ENCODE results near the gene LGALS16. TPM values are rescaled to one million over a fixed set of nuclear protein-coding genes. Genes with fewer than 3 reads are reported as not detected.

Gene LGALS16, protein sequence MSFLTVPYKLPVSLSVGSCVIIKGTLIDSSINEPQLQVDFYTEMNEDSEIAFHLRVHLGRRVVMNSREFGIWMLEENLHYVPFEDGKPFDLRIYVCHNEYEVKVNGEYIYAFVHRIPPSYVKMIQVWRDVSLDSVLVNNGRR
- not detected for total RNA-seq
- long read RNA-seq = 0 reads

DNA sequence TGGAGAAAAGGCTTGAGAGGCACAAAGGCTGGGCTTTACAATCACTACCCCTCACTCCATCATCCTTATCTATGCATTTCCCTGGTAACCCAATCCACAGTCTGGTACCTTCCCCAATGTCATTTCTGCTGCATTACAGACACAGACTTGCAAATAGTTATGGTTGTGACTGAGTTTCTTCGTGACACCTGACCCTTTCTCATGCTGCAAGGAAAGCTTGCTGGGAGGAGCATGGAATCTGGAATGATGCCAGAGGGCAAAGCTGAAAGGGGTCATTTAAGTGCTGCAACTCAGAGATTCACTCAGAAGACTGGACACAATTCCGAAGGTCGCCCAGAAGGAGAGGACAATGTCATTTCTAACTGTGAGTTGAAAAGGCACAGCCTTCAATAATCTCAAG lies at the start of gene LGALS16:
Gene LGALS16 (plus strand): TSS at position 301 of the 400 bp plus-strand sequence. CDS start 49 bp downstream, at position 350.
- DNase-seq = no peak
- Histone ChIP-seq H3K9me3 (replicated peaks) (no peaks in the 10 kb centered on the region), H3K27me3 (ENCODE audit: low read depth) (peaks cover 41% of the 10 kb centered on the region), H3K4me3 (no peak within 1 kb of the TSS), H3K4me1 (no peaks in the 10 kb centered on the region), H3K36me3 (no peaks in the 10 kb centered on the region), H3K27ac (replicated peaks) (no peak within 1 kb of the TSS)
- TF ChIP-seq, protein P1, sequence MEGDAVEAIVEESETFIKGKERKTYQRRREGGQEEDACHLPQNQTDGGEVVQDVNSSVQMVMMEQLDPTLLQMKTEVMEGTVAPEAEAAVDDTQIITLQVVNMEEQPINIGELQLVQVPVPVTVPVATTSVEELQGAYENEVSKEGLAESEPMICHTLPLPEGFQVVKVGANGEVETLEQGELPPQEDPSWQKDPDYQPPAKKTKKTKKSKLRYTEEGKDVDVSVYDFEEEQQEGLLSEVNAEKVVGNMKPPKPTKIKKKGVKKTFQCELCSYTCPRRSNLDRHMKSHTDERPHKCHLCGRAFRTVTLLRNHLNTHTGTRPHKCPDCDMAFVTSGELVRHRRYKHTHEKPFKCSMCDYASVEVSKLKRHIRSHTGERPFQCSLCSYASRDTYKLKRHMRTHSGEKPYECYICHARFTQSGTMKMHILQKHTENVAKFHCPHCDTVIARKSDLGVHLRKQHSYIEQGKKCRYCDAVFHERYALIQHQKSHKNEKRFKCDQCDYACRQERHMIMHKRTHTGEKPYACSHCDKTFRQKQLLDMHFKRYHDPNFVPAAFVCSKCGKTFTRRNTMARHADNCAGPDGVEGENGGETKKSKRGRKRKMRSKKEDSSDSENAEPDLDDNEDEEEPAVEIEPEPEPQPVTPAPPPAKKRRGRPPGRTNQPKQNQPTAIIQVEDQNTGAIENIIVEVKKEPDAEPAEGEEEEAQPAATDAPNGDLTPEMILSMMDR (IDR thresholded peaks at IDR 0.05; ENCODE audit: borderline replicate concordance) = no peak
- intact Hi-C loops (cut with micrococcal nuclease) = no loop called here

DNA sequence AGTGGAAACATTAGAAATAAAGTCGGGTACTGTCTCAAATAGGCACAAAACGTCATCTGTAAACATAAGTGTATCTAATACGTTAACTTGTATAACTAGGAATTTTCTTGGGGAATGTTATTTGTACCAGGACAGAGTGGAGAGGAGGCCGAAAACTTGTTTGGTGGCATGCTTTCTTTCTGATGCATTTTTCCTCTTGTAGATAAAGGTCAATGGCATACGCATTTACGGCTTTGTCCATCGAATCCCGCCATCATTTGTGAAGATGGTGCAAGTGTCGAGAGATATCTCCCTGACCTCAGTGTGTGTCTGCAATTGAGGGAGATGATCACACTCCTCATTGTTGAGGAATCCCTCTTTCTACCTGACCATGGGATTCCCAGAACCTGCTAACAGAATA lies 48.7 kb upstream of the LGALS16 start:
- intact Hi-C loops (cut with micrococcal nuclease) = no loop called here
- TF ChIP-seq, protein P1 (IDR thresholded peaks at IDR 0.05; ENCODE audit: borderline replicate concordance) = no peak

DNA sequence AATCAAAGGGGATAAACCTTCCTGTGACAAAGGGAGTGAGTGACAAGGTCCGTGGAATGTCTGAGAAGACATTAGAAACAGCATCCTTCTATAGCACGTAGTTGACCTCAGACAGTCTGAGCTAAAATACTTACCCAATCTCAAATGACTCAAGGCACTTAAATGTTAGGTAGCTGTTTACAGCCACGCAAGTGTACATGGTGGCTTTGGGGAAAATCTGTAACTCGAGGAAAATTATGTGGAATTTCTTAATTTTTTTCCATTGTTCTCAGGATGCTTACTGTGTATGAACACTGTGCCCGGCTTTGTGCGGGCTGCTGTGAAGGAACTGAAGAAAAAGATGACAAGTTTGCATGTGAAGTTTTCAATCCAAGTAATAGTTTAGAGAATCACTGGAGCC lies 48.2 kb upstream of the LGALS16 start:
- H3K4me3 ChIP-seq = no peak overlapping the region
- H3K27ac ChIP-seq (replicated peaks) = no peak overlapping the region
- no peaks in the 10 kb centered on the region for H3K4me1 ChIP-seq
- peaks cover 34% of the 10 kb centered on the region for H3K27me3 ChIP-seq (ENCODE audit: low read depth)
- H3K9me3 ChIP-seq (replicated peaks) = no peaks in the 10 kb centered on the region
- no peak for DNase-seq
- intact Hi-C loops (cut with micrococcal nuclease) = no loop called here
- TF ChIP-seq, protein P1 (IDR thresholded peaks at IDR 0.05; ENCODE audit: borderline replicate concordance) = no peak
- H3K36me3 ChIP-seq = no peaks in the 10 kb centered on the region

More for the DNA sequence above, 48.7 kb upstream of the LGALS16 start:
- no peaks in the 10 kb centered on the region for H3K4me1 ChIP-seq
- H3K27ac ChIP-seq (replicated peaks) = no peak overlapping the region
- peaks cover 34% of the 10 kb centered on the region for H3K27me3 ChIP-seq (ENCODE audit: low read depth)
- H3K9me3 ChIP-seq (replicated peaks) = no peaks in the 10 kb centered on the region
- DNase-seq = no peak
- H3K36me3 ChIP-seq = no peaks in the 10 kb centered on the region
- H3K4me3 ChIP-seq = no peak overlapping the region

DNA sequence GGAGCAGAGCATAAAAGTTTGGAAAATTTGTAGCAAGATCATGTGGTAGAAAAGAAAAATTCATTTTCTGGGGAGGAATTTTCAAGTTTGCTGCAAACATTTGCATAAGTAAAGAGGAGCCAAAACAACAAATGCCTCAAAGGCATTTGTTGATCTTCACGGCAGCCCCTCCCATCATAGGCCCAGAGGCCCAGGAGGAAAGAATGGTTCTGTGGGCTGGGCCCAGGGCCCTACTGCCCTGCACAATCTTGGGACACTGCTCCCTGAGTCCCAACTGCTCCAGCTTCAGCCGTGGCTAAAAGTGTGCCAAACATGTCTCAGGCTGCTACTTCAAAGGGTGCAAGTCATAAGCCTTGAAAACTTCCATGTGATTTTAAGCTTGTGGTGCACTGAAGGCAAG lies 42.1 kb upstream of the LGALS16 start:
- Histone ChIP-seq H3K9me3 (replicated peaks) (peaks cover 5% of the 10 kb centered on the region), H3K4me1 (no peaks in the 10 kb centered on the region), H3K27me3 (ENCODE audit: low read depth) (peaks cover 24% of the 10 kb centered on the region), H3K27ac (replicated peaks) (no peak overlapping the region), H3K4me3 (no peak overlapping the region), H3K36me3 (no peaks in the 10 kb centered on the region)
- intact Hi-C loops (cut with micrococcal nuclease) = no loop called here
- no peak for DNase-seq
- TF ChIP-seq, protein P1 (IDR thresholded peaks at IDR 0.05; ENCODE audit: borderline replicate concordance) = no peak

DNA sequence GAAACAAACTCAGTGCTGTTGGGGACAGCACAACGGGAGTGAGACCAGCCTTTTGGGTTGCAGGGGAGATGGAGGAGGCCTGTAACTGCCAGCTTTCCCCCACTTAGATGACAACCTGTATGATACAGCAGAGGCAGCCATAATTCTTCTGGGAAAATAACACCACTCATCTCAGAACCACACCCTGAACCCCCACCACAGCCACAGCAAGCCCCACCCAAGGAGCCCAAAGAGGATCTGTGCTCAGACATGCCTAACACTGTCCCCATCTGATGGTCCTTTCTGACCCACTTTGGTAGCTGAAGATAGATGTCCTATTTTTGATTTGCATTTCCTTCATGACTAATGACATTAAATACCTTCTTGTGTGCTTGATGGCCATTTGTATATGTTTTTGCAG lies 38.0 kb upstream of the LGALS16 start:
- Histone ChIP-seq H3K36me3 (no peaks in the 10 kb centered on the region), H3K27ac (replicated peaks) (no peak overlapping the region), H3K9me3 (replicated peaks) (peaks cover 5% of the 10 kb centered on the region), H3K4me3 (no peak overlapping the region), H3K27me3 (ENCODE audit: low read depth) (peaks cover 44% of the 10 kb centered on the region), H3K4me1 (no peaks in the 10 kb centered on the region)
- TF ChIP-seq, protein P1 (IDR thresholded peaks at IDR 0.05; ENCODE audit: borderline replicate concordance) = no peak
- no peak for DNase-seq
- intact Hi-C loops (cut with micrococcal nuclease) = no loop called here

Data from left ventricle myocardium inferior (tissue), 1 donor.